ENCODE measurements around the gene PKDCC. TPM values are rescaled to one million over a fixed set of nuclear protein-coding genes. Genes with fewer than 3 reads are reported as not detected.

Gene PKDCC
- total RNA-seq, 2 donors from 2014 or later = 85.3 to 105 TPM

DNA sequence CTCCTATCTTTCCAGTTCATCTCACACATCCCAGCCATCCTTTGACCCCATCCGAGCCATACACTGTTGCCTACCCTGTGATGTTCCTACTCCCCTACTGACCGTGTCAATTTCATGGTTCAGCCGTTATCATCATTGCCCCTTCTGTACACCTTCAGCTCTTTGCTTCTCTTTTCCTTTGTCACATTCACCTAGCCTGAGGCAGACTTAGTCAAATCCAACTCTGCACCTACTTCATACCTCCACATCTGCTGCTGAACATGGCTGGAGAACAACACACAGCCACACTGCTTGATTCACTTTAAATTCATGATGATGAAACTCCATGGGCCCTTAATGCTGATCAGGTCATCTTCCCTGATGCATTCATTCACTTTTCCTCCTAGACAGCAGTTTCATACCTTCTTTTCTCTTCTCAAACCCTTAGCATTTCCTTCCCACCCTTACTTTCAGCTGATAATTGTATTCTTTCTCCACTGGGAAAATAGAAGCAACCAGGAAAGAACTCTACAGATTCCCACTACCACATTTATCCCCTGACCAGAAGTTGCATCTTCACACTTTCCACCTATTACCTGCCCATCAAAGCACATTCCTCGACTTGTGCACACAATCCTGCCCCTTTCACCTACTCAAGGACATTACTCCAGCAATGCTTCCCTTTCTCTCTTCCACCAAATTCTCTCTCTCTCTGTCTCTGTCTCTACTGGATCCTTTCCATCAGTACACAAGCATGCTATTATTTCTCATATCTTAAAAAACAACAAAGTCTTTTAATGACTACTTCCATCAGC is 59.6 kb downstream of the PKDCC start:
- Mint-ChIP-seq H3K4me1 (peaks cover 21% of the 10 kb centered on the region), H3K9me3 (no peaks in the 10 kb centered on the region), H3K27me3 (ENCODE audit: insufficient read depth) (no peaks in the 10 kb centered on the region), H3K4me3 (no peak overlapping the region), H3K36me3 (ENCODE audit: low read depth) (no peaks in the 10 kb centered on the region), H3K27ac (no peak overlapping the region)
- Histone ChIP-seq H3K9ac (ENCODE audit: extremely low read depth, low read length, poor library complexity, severe bottlenecking) (no peak overlapping the region), H3K9me3 (ENCODE audit: control insufficient read depth, low read length) (no peaks in the 10 kb centered on the region), H3K36me3 (ENCODE audit: control insufficient read depth, insufficient read depth, low read length) (no peaks in the 10 kb centered on the region), H3K4me1 (ENCODE audit: control insufficient read depth, insufficient read depth, low read length) (no peaks in the 10 kb centered on the region), H3K27ac (ENCODE audit: low read depth, low read length) (no peak overlapping the region), H3K27me3 (ENCODE audit: control insufficient read depth, insufficient read depth, low read length, poor library complexity, severe bottlenecking) (no peaks in the 10 kb centered on the region), H3K4me3 (ENCODE audit: low read length) (no peak overlapping the region)
- peak; percentile 22 for DNase-seq
- TF ChIP-seq, protein P1, sequence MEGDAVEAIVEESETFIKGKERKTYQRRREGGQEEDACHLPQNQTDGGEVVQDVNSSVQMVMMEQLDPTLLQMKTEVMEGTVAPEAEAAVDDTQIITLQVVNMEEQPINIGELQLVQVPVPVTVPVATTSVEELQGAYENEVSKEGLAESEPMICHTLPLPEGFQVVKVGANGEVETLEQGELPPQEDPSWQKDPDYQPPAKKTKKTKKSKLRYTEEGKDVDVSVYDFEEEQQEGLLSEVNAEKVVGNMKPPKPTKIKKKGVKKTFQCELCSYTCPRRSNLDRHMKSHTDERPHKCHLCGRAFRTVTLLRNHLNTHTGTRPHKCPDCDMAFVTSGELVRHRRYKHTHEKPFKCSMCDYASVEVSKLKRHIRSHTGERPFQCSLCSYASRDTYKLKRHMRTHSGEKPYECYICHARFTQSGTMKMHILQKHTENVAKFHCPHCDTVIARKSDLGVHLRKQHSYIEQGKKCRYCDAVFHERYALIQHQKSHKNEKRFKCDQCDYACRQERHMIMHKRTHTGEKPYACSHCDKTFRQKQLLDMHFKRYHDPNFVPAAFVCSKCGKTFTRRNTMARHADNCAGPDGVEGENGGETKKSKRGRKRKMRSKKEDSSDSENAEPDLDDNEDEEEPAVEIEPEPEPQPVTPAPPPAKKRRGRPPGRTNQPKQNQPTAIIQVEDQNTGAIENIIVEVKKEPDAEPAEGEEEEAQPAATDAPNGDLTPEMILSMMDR (conservative IDR thresholded peaks at IDR 0.05) = no peak
- WGBS, 2 experiments (ENCODE audit: insufficient coverage in 1 of 2, insufficient read length in 1 of 2) = 83 to 92% methylated on average over 4 of the region's 4 CpGs

Other genes starting within 250 kb of the PKDCC start
- 10 to 100 TPM; 84.6 to 90.9 TPM for gene EML4, start 121.3 kb downstream of the PKDCC start, total RNA-seq

Data from endodermal cell (in vitro differentiated cells).